Uterus (tissue), 2 donors: ENCODE measurements around the gene ZNF644.

Source experiments
- POLR2A ChIP-seq, 2 donors: fragments of 450-650 bp; IDR thresholded peaks; one replicate each; pipeline ENCODE4 v1.6.1; 2016; ENCODE audit warnings: antibody characterized with exemption in 2 of 2, mild to moderate bottlenecking in 1 of 2, moderate library complexity in 1 of 2
- TF ChIP-seq, protein P1 (sequence below), 4 experiments: fragments of 200-600 bp in 2 of 4; fragments of 450-650 bp in 2 of 4; sonication (generic) in 2 of 4; IDR thresholded peaks; one replicate each; pipeline ENCODE4 v1.5.1; 2016 to 2019; ENCODE audit warnings: antibody characterized with exemption in 4 of 4, mild to moderate bottlenecking in 2 of 4, moderate library complexity in 1 of 4

DNA sequence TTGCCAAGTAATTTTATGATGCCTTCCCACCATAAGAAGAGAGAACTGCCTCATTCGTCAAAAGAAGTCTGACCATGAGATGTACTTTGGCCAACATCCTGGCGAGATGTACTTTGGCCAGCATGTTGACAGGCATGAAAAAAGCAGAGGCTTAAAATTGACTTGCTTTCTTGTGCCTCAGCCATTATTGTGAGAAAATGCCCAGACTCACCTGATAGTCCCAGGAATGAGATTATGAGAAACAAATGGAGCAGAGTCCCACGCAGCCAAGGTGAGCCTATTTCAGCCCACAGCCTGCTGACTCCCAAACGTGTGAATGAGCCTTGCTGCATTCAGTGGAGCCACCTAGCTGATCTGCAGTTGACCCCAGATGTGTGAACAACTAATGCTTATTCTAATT, 43.5 kb upstream of the ZNF644 start:
- TF ChIP-seq, protein P1, sequence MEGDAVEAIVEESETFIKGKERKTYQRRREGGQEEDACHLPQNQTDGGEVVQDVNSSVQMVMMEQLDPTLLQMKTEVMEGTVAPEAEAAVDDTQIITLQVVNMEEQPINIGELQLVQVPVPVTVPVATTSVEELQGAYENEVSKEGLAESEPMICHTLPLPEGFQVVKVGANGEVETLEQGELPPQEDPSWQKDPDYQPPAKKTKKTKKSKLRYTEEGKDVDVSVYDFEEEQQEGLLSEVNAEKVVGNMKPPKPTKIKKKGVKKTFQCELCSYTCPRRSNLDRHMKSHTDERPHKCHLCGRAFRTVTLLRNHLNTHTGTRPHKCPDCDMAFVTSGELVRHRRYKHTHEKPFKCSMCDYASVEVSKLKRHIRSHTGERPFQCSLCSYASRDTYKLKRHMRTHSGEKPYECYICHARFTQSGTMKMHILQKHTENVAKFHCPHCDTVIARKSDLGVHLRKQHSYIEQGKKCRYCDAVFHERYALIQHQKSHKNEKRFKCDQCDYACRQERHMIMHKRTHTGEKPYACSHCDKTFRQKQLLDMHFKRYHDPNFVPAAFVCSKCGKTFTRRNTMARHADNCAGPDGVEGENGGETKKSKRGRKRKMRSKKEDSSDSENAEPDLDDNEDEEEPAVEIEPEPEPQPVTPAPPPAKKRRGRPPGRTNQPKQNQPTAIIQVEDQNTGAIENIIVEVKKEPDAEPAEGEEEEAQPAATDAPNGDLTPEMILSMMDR (IDR thresholded peaks at IDR 0.05), result no peak
- no peak for TF ChIP-seq POLR2A (IDR thresholded peaks at IDR 0.05)
